ENCODE measurements around the gene ARHGAP29. TPM values are rescaled to one million over a fixed set of nuclear protein-coding genes. Genes with fewer than 3 reads are reported as not detected.

The ARHGAP29 gene
- total RNA-seq, 1 donor from 2014 or later, result 19.9 TPM

DNA sequence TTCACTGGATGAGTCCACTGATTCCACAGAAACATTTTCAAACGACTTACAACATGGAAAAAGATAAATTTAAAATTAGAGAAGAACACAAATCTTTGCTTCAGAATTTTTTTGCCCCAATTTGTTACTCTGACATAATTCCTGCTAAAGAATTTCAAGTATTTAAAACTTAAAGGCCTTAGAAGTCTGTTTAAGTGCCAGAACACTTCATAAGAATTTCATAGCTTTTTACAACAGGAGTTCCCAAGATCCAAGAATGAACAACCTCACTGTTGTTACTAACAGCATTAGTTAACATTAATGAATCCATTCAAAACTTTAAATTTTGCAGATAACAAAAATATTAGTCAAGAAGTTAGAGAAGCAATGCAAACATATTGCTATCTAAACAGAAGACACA, 31.7 kb downstream of the ARHGAP29 start:
- H4K20me1 ChIP-seq (ENCODE audit: insufficient read depth, low read length), result peaks cover 3% of the 10 kb centered on the region
- H3K4me2 ChIP-seq (ENCODE audit: low read length), result no peak overlapping the region
- H2AFZ ChIP-seq (ENCODE audit: low read depth, low read length), result no peak overlapping the region
- H3K27me3 ChIP-seq (ENCODE audit: insufficient read depth, low read length), result no peaks in the 10 kb centered on the region
- Mint-ChIP-seq H3K4me3 (ENCODE audit: unreplicated experiment) (no peak overlapping the region), H3K27ac (ENCODE audit: unreplicated experiment) (no peak overlapping the region), H3K9me3 (ENCODE audit: unreplicated experiment) (peaks cover 3% of the 10 kb centered on the region), H3K27me3 (ENCODE audit: low read depth, unreplicated experiment) (no peaks in the 10 kb centered on the region), H3K36me3 (ENCODE audit: low read depth, unreplicated experiment) (no peaks in the 10 kb centered on the region), H3K4me1 (ENCODE audit: low read depth, unreplicated experiment) (peaks cover 5% of the 10 kb centered on the region)
- H3K4me3 ChIP-seq (ENCODE audit: insufficient read depth, low read depth, low read length), result no peak overlapping the region
- DNase-seq (ENCODE audit: low read depth), result peak; percentile 17
- no peak overlapping the region for H3K9ac ChIP-seq (ENCODE audit: low read length)
- H3K36me3 ChIP-seq (ENCODE audit: insufficient read depth, low read length), result peaks cover 68% of the 10 kb centered on the region
- no peaks in the 10 kb centered on the region for H3K9me3 ChIP-seq (ENCODE audit: insufficient read depth, low read depth, low read length)
- H3K27ac ChIP-seq (ENCODE audit: low read depth, low read length), result no peak overlapping the region
- peaks cover 34% of the 10 kb centered on the region for H3K79me2 ChIP-seq (ENCODE audit: insufficient read depth, low read length)
- TF ChIP-seq, protein P1, sequence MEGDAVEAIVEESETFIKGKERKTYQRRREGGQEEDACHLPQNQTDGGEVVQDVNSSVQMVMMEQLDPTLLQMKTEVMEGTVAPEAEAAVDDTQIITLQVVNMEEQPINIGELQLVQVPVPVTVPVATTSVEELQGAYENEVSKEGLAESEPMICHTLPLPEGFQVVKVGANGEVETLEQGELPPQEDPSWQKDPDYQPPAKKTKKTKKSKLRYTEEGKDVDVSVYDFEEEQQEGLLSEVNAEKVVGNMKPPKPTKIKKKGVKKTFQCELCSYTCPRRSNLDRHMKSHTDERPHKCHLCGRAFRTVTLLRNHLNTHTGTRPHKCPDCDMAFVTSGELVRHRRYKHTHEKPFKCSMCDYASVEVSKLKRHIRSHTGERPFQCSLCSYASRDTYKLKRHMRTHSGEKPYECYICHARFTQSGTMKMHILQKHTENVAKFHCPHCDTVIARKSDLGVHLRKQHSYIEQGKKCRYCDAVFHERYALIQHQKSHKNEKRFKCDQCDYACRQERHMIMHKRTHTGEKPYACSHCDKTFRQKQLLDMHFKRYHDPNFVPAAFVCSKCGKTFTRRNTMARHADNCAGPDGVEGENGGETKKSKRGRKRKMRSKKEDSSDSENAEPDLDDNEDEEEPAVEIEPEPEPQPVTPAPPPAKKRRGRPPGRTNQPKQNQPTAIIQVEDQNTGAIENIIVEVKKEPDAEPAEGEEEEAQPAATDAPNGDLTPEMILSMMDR (IDR thresholded peaks at IDR 0.05; ENCODE audit: insufficient read depth, low read depth, low read length), result no peak
- TF ChIP-seq EZH2 (IDR thresholded peaks at IDR 0.05; ENCODE audit: insufficient read depth, low read length), result no peak
- peaks cover 4% of the 10 kb centered on the region for H3K4me1 ChIP-seq (ENCODE audit: insufficient read depth, low read length)
- FAIRE-seq, result peak; percentile 5

DNA sequence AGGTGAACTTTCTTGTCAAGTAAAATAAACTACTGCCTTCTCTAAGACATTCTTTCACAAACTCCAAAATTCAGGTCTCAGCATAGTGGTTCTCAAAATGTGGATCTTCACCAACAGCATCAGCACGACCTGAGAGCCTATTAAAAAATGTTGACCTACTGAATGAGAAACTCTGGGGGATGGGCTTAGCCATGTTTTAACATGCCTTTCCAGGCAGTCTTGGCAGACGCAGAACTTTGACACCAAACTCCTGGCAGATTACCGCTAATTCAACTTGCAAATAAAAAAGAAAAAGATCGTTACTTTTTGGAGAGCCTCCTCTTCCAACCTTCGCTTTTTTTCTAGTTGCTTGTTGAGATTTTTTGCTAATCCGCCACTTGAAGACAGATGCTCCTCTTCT, 35.1 kb downstream of the ARHGAP29 start:
- Histone ChIP-seq H3K36me3 (ENCODE audit: insufficient read depth, low read length) (peaks cover 65% of the 10 kb centered on the region), H3K4me1 (ENCODE audit: insufficient read depth, low read length) (no peaks in the 10 kb centered on the region), H3K27me3 (ENCODE audit: insufficient read depth, low read length) (no peaks in the 10 kb centered on the region), H3K4me3 (ENCODE audit: insufficient read depth, low read depth, low read length) (no peak overlapping the region), H3K79me2 (ENCODE audit: insufficient read depth, low read length) (peaks cover 44% of the 10 kb centered on the region), H4K20me1 (ENCODE audit: insufficient read depth, low read length) (peaks cover 5% of the 10 kb centered on the region), H3K9ac (ENCODE audit: low read length) (no peak overlapping the region), H3K4me2 (ENCODE audit: low read length) (no peak overlapping the region), H3K27ac (ENCODE audit: low read depth, low read length) (no peak overlapping the region), H3K9me3 (ENCODE audit: insufficient read depth, low read depth, low read length) (no peaks in the 10 kb centered on the region), H2AFZ (ENCODE audit: low read depth, low read length) (no peak overlapping the region)
- no peak for TF ChIP-seq EZH2 (IDR thresholded peaks at IDR 0.05; ENCODE audit: insufficient read depth, low read length)
- TF ChIP-seq, protein P1 (IDR thresholded peaks at IDR 0.05; ENCODE audit: insufficient read depth, low read depth, low read length), result no peak
- Mint-ChIP-seq H3K27me3 (ENCODE audit: low read depth, unreplicated experiment) (no peaks in the 10 kb centered on the region), H3K4me3 (ENCODE audit: unreplicated experiment) (no peak overlapping the region), H3K36me3 (ENCODE audit: low read depth, unreplicated experiment) (no peaks in the 10 kb centered on the region), H3K9me3 (ENCODE audit: unreplicated experiment) (no peaks in the 10 kb centered on the region), H3K27ac (ENCODE audit: unreplicated experiment) (no peak overlapping the region), H3K4me1 (ENCODE audit: low read depth, unreplicated experiment) (peaks cover 5% of the 10 kb centered on the region)
- FAIRE-seq (no peak), DNase-seq (ENCODE audit: low read depth) (no peak)

DNA sequence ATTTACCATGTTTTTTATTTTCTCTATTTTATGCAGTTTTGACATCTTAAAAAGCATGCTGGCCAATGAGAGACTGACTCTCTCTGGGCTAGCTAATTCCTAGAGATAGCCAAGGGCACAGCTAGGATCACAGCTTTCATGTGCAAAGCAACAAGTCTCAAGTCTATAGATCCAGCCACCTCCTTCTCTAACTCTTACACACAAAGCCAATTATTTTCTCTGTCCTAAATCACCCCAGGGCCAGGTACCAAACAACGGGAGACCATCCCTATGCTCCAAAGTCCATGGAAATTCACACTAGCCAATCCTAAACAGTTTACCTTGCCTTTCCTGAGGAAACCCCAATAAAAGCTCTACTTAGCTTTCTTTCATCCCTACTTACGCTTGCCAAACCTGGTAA, 38.0 kb downstream of the ARHGAP29 start:
- Mint-ChIP-seq H3K27ac (ENCODE audit: unreplicated experiment) (no peak overlapping the region), H3K36me3 (ENCODE audit: low read depth, unreplicated experiment) (no peaks in the 10 kb centered on the region), H3K27me3 (ENCODE audit: low read depth, unreplicated experiment) (no peaks in the 10 kb centered on the region), H3K9me3 (ENCODE audit: unreplicated experiment) (no peaks in the 10 kb centered on the region), H3K4me3 (ENCODE audit: unreplicated experiment) (no peak overlapping the region), H3K4me1 (ENCODE audit: low read depth, unreplicated experiment) (no peaks in the 10 kb centered on the region)
- no peak overlapping the region for H3K27ac ChIP-seq (ENCODE audit: low read depth, low read length)
- TF ChIP-seq EZH2 (IDR thresholded peaks at IDR 0.05; ENCODE audit: insufficient read depth, low read length), result no peak
- TF ChIP-seq, protein P1 (IDR thresholded peaks at IDR 0.05; ENCODE audit: insufficient read depth, low read depth, low read length), result no peak
- H2AFZ ChIP-seq (ENCODE audit: low read depth, low read length), result no peak overlapping the region
- no peaks in the 10 kb centered on the region for H3K27me3 ChIP-seq (ENCODE audit: insufficient read depth, low read length)
- H4K20me1 ChIP-seq (ENCODE audit: insufficient read depth, low read length), result peaks cover 5% of the 10 kb centered on the region
- peaks cover 46% of the 10 kb centered on the region for H3K36me3 ChIP-seq (ENCODE audit: insufficient read depth, low read length)
- no peak overlapping the region for H3K9ac ChIP-seq (ENCODE audit: low read length)
- no peaks in the 10 kb centered on the region for H3K9me3 ChIP-seq (ENCODE audit: insufficient read depth, low read depth, low read length)
- FAIRE-seq, result no peak
- H3K4me1 ChIP-seq (ENCODE audit: insufficient read depth, low read length), result peaks cover 3% of the 10 kb centered on the region
- H3K4me3 ChIP-seq (ENCODE audit: insufficient read depth, low read depth, low read length), result no peak overlapping the region
- DNase-seq (ENCODE audit: low read depth), result no peak
- peaks cover 69% of the 10 kb centered on the region for H3K79me2 ChIP-seq (ENCODE audit: insufficient read depth, low read length)
- H3K4me2 ChIP-seq (ENCODE audit: low read length), result no peak overlapping the region

Data from astrocyte (in vitro differentiated cells and primary cell).